Activated CD4-positive, CD25-positive, alpha-beta regulatory T cell (primary cell): ENCODE data around the gene RBMS1.

ENCODE experiments used
- DNase-seq, 4 experiments: peaks; one replicate each; lab custom pipeline; 2025; lab: John Stamatoyannopoulos, UW

Gene RBMS1

DNA sequence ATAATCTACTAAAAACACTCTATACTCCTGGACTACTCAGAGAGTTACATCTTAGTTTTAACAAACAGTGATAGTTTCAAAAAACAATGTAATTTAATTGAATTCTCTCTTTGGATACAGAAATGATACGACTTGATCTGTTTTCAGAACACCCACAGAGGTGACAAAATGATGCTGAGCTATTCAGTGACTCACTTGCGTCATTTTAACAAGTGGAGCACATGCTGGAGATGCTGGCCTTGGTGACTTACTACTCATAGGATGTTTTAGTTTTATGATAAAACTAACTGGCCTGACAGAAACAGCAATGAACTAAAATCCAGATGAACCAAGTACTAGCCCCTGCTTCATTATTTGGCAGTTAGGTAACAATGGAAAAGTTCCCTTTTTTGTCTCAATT is 192.2 kb downstream of the RBMS1 start:
- no peak for DNase-seq

DNA sequence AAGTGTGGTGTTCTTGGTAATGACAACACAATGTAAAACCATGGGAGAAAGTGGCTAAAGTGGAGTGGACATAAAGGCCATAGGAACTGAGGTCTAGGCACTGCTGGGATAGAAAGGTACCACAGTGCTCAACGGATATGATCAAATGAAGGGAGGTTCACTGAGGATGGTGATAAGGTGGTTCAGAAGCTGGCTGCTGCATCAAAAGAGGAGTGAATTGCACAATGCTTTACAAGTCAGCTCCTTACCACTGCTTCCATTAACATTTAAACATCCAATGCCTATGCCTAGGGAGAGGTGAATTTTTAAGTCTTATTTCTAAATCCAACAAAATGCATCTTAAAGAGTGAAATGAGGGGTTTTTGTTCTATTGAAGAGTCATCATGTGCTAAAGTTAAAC is 193.4 kb downstream of the RBMS1 start:
- DNase-seq, result no peak

GRCh38 chr2:160299540-160299939 is 194.1 kb downstream of the RBMS1 start:
- no peak for DNase-seq

GRCh38 chr2:160298960-160299359 is 194.6 kb downstream of the RBMS1 start:
- DNase-seq, result no peak

DNA sequence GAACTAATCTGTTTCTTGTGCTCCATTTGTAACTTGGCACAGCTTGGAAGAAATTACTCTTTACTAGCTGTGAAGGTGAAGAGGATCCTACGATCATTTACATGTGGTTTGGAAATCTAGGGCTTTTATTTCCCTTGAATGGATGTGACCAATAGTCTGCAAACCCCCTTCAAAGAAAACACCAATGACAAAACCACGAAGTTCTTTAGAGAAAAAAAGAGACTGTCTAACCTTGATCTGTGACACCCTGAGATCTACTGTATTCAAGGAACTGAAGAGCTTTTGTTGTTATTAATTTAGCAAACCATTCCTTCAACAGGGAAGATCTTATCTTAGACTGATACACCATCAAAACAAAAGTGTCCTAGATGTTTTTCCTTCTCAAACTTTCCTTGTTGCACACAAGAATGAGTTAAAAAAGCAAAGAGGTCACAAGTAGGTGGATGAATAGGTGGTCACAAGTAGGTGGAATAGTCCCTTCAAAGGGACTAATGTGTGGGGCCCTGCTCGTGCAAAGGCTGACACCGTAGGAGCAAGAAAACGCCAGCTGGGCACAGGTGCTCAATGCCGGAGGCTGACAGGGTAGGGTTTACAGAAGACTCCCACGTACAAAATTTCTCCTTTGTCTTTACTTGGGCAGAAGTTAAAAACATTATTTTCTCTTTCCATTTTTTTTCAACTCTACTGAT is 197.9 kb downstream of the RBMS1 start:
- no peak for DNase-seq

- no peak for DNase-seq
Observed at GRCh38 chr2:160294889-160295288, 198.7 kb downstream of the RBMS1 start.

GRCh38 chr2:160294339-160294803 is 199.2 kb downstream of the RBMS1 start:
- DNase-seq, result no peak

DNA sequence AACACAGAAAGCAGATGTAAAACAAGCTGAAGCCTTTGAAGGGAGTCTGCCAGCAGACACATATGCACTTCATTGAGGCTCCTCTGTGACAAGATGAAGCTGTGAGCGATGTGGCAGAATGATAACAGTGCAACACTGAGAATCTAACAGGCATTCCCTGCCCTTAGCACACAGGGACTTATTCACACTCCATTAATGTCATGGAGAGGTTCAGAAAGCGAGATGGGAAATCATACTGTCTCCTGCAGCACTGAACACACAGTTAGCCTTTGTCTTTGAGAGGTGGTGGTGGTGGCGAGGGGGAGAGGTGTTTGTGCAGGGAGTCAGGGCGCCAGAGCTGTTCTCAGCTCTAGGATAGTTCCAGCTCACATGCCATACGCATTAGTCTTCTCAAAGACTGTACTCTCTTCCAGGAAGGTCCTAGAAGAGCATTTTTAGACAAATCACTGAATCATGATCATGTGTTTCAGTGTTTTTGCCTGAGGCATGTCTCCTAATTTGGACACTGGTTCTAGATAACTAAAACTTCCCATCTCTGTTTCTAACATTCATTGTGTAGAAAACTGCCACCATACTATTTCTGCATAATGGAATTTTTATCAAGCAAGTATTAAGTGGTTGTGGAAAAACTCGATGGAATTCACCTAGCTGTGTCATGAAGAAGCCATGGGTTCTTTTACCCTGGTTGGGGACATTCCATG is 200.1 kb downstream of the RBMS1 start:
- no peak for DNase-seq

GRCh38 chr2:160292225-160292624 is 201.4 kb downstream of the RBMS1 start:
- DNase-seq, result no peak

DNA sequence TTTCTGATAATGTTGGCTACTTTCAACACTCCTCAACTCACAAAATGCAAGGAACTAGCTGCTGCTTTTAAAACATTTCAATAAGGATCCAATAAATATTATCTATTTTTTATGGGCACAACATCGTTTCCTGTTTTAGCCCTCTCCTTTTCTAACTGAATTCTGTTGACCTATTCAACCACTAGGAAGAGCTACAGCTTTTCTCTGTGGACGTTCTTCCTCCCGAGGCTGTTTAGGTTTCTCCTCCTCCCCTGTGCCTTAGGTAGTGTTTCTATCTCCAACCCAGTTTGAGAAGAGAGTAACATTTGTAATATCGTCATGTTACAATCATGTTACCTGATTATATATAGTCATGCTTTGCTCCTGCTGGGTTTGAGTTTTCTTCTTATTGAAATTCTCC is 202.2 kb downstream of the RBMS1 start:
- no peak for DNase-seq

- DNase-seq, result no peak
Observed at GRCh38 chr2:160290598-160290997, 203.0 kb downstream of the RBMS1 start.

DNA sequence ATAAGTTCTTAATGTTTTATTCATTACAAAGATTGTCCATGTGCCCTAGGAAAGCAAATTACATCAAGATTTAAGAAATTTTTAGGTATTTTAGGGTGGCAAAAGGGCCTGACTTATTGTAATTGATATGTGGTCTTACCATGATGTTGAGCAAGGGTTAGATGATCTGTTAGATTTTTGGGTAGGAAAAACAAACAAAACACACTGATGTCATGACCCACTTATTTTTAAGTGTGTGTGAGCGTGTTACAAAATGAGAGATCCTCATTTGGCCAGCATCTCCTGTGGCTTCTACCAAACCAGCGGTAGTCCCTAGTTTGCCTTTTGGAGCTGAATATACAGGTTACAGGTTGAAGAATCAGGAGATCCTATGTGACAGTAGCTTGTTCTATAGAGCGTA is 203.8 kb downstream of the RBMS1 start:
- no peak for DNase-seq

DNA sequence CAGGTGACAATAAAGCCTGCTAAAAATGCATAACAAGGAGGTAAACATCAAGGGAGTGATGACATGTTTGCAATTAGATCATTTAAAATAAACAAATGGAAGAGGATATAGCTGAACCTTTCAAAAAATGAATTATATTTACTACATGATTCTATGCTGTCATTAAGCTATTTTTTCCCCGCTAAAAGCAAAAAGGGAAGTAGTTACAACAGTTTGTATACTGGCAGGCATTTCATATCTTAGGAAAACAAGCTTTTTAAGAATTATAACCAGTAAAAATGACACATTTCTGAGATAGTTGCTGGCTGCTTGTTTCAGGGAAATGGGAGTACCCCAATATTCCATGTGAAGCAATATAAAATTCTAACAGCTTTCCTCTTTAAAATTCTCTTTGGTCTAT is 204.5 kb downstream of the RBMS1 start:
- no peak for DNase-seq

DNA sequence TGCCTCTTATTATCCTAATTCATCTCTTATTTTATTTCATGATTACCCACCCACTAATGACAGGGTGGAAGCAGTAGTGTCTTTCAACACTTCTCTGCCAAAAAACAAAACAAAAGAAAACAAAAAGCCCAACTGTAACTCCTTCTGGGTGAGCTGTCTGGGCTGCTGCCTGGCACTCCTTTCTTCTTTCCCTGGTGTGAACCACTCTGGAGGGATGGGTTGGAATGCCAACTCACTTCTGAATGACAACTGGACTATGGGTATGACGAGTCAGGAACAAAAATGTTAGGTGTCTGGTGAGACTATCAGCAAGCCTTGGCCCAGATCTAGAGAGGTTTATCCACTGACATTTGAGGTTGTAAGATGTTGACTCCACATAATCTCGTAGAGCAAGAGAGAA is 205.3 kb downstream of the RBMS1 start:
- DNase-seq, result no peak

GRCh38 chr2:160287476-160287875 is 206.1 kb downstream of the RBMS1 start:
- no peak for DNase-seq

DNA sequence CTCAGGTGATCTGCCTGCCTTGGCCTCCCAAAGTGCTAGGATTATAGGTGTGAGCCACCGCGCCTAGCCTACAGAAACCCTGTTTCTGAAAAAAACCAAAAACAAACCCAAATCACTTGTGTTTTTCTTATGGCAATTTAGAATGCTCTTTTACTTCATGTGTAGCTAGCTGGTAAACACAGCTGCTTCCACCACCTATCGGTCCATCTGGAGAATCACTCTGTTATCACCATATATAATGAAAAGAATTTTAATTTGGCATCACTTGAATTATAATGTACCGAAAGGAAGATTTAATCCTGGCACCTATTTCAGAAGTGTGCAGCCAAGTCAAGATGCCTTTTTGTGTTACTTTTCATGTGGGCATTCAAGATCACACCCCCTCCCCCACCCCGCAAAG is 207.1 kb downstream of the RBMS1 start:
- no peak for DNase-seq

DNA sequence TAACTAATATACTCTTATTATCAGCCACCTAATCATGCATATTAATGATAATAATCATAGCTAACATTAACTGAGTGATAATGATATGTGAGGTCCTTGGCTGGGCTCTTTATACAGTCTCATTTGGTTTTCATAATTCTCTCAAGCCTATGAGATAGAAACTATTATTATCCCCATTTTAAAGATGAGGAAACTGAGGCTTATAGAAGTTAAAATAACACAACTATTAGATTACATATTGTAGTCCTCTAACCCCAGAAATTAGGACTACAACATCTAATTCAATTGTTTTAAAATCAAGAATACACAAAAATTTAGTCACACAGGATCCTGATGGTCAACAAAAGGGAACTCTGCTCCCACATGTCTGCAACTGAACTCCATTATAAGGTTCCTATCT is 209.9 kb downstream of the RBMS1 start:
- DNase-seq, result no peak

DNA sequence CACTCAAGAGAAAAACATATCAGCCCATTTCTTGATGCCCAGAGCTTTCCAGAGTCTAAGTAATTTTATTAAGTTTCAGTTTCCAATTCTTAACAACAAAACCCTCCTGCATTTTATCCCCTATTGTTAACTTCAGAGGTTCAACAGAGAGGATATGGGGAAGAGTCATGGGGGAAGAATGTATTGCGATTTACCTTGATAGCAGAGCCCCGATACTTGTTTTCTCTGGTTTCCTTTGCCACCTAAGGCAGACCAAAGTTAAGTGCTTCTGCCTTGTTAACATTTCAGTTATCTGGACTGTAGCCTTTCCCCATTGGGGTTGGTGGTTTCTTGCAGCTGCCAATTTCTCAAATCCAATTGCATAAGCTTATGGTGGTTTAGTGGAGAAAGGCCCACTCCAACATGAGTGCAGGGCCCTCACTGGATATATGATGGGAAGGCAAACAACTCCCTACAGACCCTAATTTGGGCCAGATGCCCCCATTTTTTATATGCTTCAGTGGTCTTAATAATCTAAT is 211.5 kb downstream of the RBMS1 start:
- DNase-seq, result no peak

DNA sequence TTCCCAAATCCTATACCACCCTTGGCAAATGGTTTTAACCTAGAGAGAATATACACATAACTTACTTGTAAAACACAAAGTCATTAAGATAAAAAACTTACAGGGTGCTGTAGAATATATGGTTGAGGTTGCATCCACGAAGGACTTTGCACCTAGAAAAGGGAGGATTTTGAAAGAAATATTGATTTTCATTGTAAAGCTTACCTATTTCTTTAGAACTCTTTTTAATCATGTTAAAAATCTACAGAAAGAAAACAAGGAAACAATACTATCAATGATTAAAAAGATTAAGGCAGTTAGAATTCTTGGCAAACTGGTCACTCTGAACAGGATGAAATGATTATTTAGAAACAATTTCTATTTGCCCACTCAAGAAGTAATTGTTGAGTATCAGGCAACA is 212.4 kb downstream of the RBMS1 start:
- no peak for DNase-seq

DNA sequence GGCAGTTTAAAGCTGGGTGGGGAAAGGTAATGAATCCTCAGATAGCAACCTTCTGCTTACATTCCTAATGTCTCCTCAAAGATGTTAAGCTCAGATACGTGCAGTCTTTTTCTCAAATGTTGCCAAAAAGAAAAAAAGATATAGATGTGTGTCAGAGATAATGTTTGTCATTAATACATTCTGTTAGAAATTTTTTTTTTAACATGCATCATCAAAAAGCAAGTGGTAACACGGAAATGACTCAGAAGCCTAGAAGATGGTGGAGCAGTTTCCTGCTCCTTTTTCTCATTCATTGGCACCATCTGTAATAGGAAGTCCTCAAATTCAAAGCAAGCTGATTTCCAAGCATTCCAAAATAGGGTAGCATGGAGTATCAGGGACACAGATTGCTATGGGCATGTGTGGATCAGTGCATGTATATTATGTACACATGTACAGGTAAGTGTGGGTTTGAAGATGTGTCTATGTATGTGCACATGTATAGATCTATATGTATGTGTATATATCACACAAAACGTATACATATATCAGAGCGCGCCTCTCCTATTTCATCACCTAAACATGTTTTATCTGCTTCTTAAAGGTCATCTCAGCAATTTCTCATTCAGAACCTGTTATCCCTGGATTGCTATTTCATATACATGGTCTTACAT is 213.7 kb downstream of the RBMS1 start:
- DNase-seq, result no peak

GRCh38 chr2:160278879-160279177 is 214.8 kb downstream of the RBMS1 start:
- no peak for DNase-seq

DNA sequence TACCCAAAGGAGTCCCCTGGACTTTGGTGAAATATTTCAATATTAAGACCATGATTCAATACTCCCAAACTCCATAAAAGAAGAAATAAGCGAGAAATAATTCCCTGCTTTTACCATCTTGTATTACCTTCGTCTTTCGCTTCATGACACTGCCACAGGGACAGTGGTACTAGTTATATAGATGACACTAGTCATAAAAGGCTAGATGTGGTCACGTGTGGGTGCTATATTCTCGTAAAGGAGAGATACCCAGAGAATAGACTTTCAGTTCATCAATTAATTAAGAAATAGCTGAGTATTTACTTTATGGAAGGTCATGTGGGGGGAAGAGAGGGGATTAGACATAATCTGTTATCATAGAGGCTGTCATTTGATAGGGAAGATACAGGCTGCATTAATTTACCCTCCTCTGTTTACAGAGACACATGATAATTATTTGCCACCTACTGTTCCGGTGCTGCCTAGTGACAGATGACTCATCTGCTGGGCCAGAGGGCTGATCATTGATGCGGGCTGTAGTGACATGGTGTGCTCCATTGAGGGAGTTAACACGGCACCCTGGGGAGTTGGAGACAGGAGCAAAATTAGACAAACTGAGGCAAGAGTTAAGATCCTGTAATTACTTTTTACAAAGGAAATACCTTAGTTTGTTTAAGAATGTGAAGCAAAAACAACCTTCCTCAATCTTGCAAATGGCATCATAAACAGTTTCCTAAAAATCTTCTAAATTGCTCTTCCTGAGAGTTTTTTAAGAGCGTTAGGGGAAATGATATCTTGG is 215.3 kb downstream of the RBMS1 start:
- DNase-seq, result no peak
